IPS-15b (cell line): Measurements from ENCODE around the gene CD52.

Experiments used
- H3K27me3 ChIP-seq: one replicate; pipeline ENCODE4 v1.6.1; 2013; ENCODE audit warnings: low read length; ENCODE audit not compliant: control insufficient read depth, insufficient read depth
- H3K36me3 ChIP-seq: one replicate; pipeline ENCODE4 v1.6.1; 2013; ENCODE audit warnings: low read length; ENCODE audit not compliant: control insufficient read depth, insufficient read depth
- H3K4me1 ChIP-seq: one replicate; pipeline ENCODE4 v1.6.1; 2013; ENCODE audit warnings: mild to moderate bottlenecking, low read length; ENCODE audit not compliant: control insufficient read depth, insufficient read depth
- H3K4me3 ChIP-seq: one replicate; pipeline ENCODE4 v1.5.1; 2013; ENCODE audit warnings: low read depth, low read length
- H3K9ac ChIP-seq: one replicate; pipeline ENCODE4 v1.6.1; 2013; ENCODE audit warnings: low read depth, mild to moderate bottlenecking, low read length
- H3K9me3 ChIP-seq: one replicate; pipeline ENCODE4 v1.6.1; 2013; ENCODE audit warnings: mild to moderate bottlenecking, low read length; ENCODE audit not compliant: control insufficient read depth, insufficient read depth

The CD52 gene, protein sequence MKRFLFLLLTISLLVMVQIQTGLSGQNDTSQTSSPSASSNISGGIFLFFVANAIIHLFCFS

DNA sequence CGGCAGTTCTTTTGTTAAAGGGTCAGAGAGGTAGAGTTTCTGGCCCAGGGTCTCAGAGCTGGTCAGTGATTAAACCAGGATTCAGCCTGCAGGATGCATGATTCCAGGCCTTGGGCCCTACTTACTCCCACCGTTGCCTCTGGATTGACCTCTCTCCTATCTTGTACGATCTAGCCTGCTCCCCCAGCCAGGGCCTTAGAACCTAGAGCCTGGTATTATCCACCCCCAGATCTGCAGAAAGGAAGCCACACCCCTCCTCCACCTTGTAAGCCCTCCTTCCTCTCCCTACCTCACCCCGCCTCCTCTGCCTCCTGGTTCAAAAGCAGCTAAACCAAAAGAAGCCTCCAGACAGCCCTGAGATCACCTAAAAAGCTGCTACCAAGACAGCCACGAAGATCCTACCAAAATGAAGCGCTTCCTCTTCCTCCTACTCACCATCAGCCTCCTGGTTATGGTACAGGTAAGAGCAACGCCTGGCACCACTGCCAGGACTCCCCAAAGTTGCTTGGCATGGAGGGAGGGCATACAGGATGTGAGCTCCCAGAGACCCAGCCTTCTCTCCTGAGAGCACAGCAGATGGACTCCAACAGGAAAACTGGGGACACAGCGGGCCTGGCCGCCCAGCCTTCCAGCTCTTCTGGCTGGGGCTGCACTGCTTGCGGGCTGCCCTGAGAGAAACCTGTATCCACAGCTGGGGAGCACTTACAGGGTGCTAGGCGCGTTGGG is at the start of gene CD52:
TSS of gene CD52 (plus strand) at position 347 of the 726 bp plus-strand sequence. CDS start at position 407, 60 bp downstream.
- Histone ChIP-seq H3K9ac (peak within 1 kb of the TSS; percentile 70), H3K4me3 (no peak within 1 kb of the TSS), H3K36me3 (peaks cover 3% of the 10 kb centered on the region)

DNA sequence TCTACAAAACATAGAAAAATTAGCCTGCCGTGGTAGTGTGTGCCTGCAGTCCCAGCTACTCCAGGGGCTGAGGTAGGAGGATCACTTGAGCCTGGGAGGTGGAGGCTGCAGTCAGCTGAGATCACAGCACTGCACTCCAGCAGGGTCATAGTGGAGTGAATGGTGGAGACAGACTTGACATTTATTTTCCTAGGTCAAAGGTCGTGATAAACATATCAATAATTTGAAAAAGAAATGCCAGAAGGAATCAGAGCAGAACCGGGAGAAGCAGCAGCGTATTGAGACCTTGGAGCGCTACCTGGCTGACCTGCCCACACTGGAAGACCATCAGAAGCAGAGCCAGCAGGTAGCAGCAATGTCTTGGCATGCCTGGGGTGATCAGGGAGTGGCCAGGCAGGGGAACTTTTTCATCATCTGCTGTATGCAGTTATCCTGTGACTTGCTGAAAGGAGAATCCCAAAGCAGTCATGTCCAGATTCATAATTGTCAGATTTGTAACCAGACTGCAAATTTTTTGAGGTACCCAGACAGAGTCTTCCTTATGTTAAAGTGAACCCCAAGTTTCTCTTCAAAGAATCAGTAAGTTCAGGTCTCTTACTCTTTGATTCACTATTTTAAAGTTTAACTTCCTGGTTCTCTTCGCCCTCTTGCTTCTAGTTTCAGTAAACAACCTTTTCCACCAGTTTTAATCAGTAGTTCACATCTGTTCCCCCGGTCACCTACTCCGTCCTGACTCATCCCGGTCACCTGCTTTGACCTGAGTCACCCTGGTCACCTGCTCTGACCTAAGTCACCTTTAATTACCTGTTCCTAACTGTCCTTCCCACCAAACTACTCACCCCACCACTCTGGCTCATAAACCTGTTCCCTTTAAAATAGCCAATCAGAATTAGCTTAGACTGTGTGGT is 49.2 kb upstream of the CD52 start:
- H3K4me3 ChIP-seq: no peak overlapping the region
- peaks cover 3% of the 10 kb centered on the region for H3K9me3 ChIP-seq
- H3K36me3 ChIP-seq: peaks cover 40% of the 10 kb centered on the region
- no peaks in the 10 kb centered on the region for H3K27me3 ChIP-seq
- H3K9ac ChIP-seq: no peak overlapping the region
- H3K4me1 ChIP-seq: no peaks in the 10 kb centered on the region

More for the DNA sequence above, at the start of gene CD52:
- Histone ChIP-seq H3K9me3 (no peaks in the 10 kb centered on the region), H3K4me1 (peaks cover 8% of the 10 kb centered on the region), H3K27me3 (no peaks in the 10 kb centered on the region)

DNA sequence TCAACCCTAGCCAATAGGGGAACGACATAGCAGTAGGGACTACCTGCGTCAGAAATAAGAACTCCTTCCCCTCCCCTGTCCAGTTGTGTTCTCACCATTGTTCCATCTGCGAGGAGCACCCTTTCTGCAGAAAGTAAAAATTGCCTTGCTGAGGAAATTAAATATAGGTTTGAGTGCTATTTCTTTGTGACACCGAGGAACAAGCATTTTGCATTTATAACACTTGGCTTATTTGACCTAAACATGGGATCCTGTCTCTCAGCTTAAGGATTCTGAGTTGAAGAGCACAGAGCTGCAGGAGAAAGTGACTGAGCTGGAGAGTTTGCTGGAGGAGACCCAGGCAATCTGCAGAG is 48.6 kb upstream of the CD52 start:
- H3K9ac ChIP-seq: no peak overlapping the region
- H3K36me3 ChIP-seq: peaks cover 40% of the 10 kb centered on the region
- no peaks in the 10 kb centered on the region for H3K27me3 ChIP-seq
- H3K4me1 ChIP-seq: no peaks in the 10 kb centered on the region
- H3K4me3 ChIP-seq: no peak overlapping the region
- H3K9me3 ChIP-seq: peaks cover 3% of the 10 kb centered on the region

DNA sequence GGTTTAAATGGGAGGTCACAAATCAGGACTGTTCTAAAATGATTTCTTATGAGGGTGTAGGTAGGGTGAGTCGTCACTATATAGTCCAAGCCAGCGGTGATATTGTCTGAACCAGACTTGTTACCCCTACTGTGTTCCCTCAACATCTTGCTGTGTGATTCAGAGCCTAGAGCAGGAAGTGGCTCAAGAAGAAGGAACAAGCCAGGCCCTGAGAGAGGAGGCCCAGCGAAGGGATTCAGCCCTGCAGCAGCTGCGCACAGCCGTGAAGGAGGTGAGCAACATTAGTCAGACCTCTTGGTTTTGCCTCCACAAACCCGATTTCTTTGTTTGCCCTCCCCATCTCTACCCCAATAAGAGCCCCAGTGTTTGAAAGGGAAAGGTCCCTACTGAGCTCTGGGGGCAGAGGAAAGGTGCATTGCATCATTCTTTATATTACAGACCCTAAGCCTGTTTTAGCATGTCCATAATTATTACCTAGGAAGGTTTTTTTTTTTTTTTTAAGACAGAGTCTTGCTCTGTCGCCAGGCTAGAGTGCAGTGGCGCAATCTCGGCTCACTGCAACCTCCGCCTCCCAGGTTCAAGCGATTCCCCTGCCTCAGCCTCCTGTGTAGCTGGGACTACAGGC is 42.8 kb upstream of the CD52 start:
- peaks cover 10% of the 10 kb centered on the region for H3K4me1 ChIP-seq
- H3K9me3 ChIP-seq: no peaks in the 10 kb centered on the region
- no peaks in the 10 kb centered on the region for H3K27me3 ChIP-seq
- no peak overlapping the region for H3K4me3 ChIP-seq
- no peak overlapping the region for H3K9ac ChIP-seq
- H3K36me3 ChIP-seq: peaks cover 42% of the 10 kb centered on the region

DNA sequence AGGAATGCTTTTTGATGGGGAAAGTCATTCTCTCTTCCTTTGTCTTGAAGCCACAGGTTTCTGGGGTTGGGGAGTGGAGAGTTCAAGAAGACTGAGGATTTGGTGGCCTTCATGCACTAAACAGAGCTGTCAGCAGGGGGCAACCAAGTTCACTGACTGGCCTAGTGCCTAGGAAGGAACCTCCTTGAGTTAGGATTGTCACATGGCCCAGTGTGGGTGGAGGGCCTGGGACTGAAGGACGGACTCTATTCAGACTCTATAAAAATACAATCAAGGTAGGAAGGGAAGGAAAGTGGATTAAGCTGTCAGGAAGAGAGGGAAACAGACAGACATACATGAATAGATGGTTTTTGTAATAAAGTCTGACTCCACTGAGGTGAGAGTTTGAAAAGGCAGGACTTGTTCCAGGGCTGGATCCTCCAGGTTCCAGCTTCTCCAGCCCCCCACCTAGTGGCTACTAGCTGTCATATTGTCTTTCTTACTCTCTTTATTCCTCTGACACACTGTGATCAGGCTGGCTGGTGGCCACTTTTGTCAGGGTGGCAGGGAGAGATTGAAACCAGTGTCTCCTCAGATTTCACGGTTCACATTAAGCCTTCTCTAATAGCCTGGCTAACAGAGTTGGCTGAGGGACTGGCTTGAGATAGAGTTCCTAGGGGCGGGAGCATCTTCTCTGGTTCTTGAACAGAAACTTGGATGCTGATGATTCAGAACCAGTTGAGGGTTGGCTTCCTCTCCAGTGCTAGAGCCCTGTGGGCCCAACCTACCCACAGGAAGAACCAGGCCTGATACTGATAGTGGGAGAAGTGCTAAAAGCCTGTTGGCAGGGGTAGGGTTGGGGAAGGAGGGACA is 42.0 kb upstream of the CD52 start:
- H3K9ac ChIP-seq: no peak overlapping the region
- no peak overlapping the region for H3K4me3 ChIP-seq
- peaks cover 13% of the 10 kb centered on the region for H3K4me1 ChIP-seq
- no peaks in the 10 kb centered on the region for H3K27me3 ChIP-seq
- H3K36me3 ChIP-seq: peaks cover 35% of the 10 kb centered on the region
- no peaks in the 10 kb centered on the region for H3K9me3 ChIP-seq

DNA sequence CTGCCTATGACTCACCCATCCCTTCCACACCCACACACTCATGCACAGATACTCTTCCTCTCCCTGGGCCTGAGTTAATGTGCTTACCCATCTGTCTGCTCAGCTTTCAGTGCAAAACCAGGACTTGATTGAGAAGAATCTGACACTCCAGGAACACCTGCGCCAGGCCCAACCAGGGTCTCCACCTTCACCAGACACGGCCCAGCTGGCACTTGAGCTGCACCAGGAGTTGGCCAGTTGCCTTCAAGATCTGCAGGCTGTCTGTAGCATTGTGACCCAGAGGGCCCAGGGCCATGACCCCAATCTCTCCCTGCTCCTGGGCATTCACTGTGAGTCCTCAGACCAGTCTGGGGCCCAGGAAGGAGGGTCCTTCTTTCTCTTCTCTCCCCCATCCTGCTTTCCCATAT is 41.3 kb upstream of the CD52 start:
- H3K4me3 ChIP-seq: no peak overlapping the region
- H3K9me3 ChIP-seq: no peaks in the 10 kb centered on the region
- H3K4me1 ChIP-seq: peaks cover 16% of the 10 kb centered on the region
- H3K9ac ChIP-seq: no peak overlapping the region
- H3K36me3 ChIP-seq: peaks cover 30% of the 10 kb centered on the region
- no peaks in the 10 kb centered on the region for H3K27me3 ChIP-seq

DNA sequence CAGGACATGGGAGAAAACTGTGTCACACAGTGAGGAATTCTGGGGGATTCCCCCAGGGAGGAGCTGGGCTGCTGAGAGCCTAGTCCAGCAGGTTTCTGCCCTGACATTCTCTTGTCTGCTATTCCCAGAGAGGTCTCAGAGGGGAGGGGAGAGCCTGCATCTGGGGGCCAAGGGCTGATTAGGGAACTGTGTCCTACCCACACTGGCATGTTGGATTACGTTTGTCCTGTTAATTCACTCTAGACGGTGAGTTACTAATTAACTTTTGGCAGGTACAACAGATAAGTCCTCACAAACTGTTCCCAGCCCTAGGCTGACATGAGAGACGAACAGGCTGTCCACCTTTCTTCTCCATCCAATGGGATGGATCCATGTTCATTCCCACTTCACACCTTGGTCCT is 40.5 kb upstream of the CD52 start:
- Histone ChIP-seq H3K4me1 (peaks cover 20% of the 10 kb centered on the region), H3K36me3 (peaks cover 30% of the 10 kb centered on the region), H3K9me3 (no peaks in the 10 kb centered on the region), H3K9ac (no peak overlapping the region), H3K27me3 (no peaks in the 10 kb centered on the region), H3K4me3 (no peak overlapping the region)

DNA sequence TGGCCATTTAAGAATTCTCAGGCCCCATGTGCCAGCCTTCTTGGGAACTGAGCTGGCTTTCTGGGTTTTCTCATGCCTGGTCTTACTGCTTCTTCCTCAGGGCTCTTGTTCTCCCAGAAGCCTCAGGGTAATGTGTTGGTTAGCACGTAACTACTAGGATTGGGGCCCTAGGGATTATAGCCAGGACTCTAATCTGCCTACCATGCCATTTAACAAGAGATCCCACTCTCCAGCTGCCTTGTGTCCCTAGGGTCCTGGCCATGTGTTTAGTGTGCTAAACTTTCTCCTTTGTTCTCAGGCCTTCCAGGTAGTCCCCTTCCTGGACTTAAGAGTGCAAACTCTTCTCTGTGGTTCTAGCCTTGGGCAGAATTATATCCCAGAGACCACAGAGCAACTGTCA is 40.0 kb upstream of the CD52 start:
- no peaks in the 10 kb centered on the region for H3K9me3 ChIP-seq
- H3K27me3 ChIP-seq: no peaks in the 10 kb centered on the region
- H3K4me1 ChIP-seq: peaks cover 23% of the 10 kb centered on the region
- no peak overlapping the region for H3K4me3 ChIP-seq
- peaks cover 29% of the 10 kb centered on the region for H3K36me3 ChIP-seq
- H3K9ac ChIP-seq: no peak overlapping the region

DNA sequence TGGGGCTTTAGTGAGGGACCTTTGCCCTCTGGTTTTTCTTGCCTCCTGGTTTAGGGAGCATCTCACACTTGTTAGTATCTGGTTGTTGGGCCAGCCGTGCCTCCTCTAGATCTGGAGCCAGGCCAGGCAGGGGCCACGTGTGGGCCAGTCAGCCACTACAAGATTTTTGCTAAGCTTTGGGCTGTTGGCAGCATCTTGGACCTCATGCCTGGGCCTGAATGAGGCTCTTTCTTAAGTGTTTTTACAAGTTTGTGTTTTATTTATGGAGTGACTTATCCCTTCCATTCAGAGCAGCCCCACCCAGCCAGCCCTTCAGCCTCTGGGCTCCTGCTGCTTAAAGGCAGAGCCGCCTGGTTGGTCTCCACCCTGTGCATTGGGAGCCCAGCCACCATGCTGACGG is 39.5 kb upstream of the CD52 start:
- peaks cover 24% of the 10 kb centered on the region for H3K4me1 ChIP-seq
- H3K36me3 ChIP-seq: peaks cover 23% of the 10 kb centered on the region
- H3K9me3 ChIP-seq: no peaks in the 10 kb centered on the region
- no peak overlapping the region for H3K4me3 ChIP-seq
- H3K27me3 ChIP-seq: no peaks in the 10 kb centered on the region
- no peak overlapping the region for H3K9ac ChIP-seq

DNA sequence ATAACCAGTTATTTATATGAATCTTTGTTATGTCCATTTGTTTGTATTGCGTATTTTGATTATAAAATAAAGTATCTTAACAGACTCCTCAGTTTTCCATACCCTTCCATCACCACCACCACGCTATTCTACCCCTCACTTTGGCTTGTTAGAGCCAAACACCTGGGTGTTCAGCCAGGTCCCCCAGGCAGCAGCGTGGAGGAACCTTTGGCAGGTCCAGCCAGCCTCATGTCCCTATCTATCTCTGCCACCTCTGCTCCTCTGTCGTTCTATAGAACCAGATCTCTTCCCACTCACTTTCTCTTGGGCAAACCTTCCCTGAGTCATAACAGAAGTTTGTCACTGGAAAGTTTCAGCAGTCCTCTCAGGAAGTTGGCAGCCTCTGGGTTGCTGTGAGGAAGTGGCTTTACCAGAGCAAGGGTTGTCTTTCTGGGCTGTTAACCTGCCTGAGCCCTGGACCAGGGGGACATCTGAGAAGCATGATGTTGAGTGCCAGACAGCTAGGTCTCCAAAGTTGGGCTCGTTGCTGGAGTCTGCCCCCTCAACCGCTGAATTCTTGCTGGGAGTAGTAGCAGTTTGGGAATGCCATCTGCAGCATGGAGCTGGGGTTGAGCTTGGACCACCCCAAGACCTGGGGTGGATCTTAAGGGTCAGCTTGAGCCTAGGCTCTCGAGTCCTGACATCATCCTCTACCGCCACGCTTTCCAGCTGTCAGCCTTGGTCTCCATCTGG is 38.9 kb upstream of the CD52 start:
- H3K4me3 ChIP-seq: peak overlapping the region; percentile 77
- no peaks in the 10 kb centered on the region for H3K27me3 ChIP-seq
- H3K9ac ChIP-seq: no peak overlapping the region
- peaks cover 24% of the 10 kb centered on the region for H3K4me1 ChIP-seq
- no peaks in the 10 kb centered on the region for H3K9me3 ChIP-seq
- peaks cover 23% of the 10 kb centered on the region for H3K36me3 ChIP-seq
